ENCODE measurements around the gene PDXK. TPM values are rescaled to one million over a fixed set of nuclear protein-coding genes. Genes with fewer than 3 reads are reported as not detected.

Gene PDXK
- total and polyA plus RNA-seq, 9 of the 15 experiments (the other 6 are each of a cell fraction or from before 2014, with no cell fraction given): 5.6 to 162 (median 76.5) TPM

DNA sequence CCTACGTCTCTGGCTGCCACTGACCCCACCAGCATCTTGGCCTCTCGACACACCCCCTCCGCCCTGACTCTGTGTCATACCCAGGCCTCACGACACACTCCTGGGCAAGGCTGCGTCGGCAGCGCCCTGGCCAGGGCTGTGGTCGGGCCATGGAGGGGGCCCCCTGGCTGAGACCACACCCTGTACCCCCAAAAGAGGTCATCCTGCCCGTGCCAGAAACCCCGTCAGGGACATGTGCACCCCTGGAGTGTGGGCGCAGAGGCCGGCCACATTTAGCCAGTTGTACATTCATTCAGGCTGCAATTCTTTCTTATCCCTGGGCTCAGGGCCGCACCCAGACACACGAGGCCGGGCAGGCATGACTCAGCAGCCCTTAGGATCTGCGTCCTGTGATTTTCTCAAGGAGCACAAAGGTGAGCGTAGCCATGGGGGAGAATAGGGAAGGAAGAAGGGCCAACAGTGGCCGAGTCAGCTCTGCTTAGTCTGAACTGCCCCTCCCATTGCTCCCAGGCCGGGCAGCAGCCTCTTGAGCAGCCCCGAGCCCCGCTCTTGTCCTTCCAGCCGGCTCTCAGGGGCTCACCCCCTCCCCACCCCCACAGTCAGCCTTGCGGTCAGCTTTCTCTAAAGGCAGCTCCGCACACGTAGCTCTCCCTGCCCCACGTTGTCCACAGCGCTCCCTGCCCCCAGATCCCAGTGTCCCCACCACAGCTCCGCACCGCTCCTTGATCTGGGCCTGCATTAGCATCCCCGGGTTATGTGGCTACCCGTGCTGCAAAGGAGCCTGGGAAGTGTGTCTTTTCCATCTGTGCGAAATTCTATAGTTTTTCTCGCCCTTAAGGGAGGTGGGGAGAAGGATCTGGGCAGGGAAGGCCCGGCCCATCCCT, 49.3 kb downstream of the PDXK start (continued):
- peak; percentile 92 for TF ChIP-seq MGA (IDR thresholded peaks at IDR 0.05)
- no peak for TF ChIP-seq SREBF2 (CRISPR knock-in tag; IDR thresholded peaks at IDR 0.05)
- TF ChIP-seq, protein P1, sequence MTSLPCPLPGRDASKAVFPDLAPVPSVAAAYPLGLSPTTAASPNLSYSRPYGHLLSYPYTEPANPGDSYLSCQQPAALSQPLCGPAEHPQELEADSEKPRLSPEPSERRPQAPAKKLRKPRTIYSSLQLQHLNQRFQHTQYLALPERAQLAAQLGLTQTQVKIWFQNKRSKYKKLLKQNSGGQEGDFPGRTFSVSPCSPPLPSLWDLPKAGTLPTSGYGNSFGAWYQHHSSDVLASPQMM (CRISPR knock-in tag; IDR thresholded peaks at IDR 0.05): no peak
- peak; percentile 57 for TF ChIP-seq EP300 (IDR thresholded peaks at IDR 0.05; ENCODE audit: low read length)

All from K562 (cell line).